Body of pancreas (tissue), 4 donors: ENCODE data around the gene TMC1.
A peak's percentile ranks its signal among the peaks of the same experiment; 100 is the strongest.

Source experiments
- POLR2A ChIP-seq, 3 donors: fragments of 450-650 bp; IDR thresholded peaks; one replicate each; pipeline ENCODE4 v1.6.1; 2016; ENCODE audit warnings: antibody characterized with exemption in 3 of 3, mild to moderate bottlenecking in 2 of 3
- TF ChIP-seq, protein P1 (sequence below), 7 experiments: fragments of 450-650 bp in 4 of 7; fragments of 200-600 bp in 3 of 7; sonication (generic) in 3 of 7; IDR thresholded peaks; one replicate each; pipeline ENCODE4 v1.5.1; 2016 to 2019; ENCODE audit warnings: antibody characterized with exemption in 7 of 7

DNA sequence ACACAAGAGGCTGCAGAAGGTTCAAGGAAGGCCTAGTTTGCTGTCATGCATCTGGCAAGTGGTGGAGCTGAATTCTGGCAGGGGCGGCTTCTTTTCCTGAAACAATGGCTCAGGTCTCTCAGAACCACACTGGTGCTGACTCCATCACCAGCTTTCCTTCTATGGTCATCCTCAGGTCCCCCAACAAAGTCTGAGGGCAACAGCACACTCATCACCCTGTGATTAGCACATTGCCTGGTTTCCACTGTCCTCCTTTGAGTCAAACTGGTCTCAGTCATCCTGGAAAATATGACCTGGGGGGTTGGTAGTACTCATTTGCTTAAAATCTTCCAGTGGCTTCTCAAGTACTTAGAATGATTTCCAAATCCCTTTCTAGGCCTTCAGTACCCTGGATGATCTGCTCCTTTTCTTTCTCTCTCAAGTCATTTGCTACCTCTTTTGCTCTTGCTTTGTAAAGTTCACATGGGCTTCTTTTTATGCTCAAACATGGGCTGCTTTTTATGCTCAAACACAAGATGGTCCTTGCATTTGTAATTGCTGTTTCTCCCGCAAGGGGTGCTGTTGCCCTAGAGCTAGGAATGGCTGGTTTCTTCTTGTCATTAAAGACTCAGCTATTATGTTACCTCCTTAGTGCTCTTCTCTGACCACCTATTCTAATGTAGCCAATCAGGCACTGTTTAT, 286.5 kb downstream of the TMC1 start:
- TF ChIP-seq, protein P1, sequence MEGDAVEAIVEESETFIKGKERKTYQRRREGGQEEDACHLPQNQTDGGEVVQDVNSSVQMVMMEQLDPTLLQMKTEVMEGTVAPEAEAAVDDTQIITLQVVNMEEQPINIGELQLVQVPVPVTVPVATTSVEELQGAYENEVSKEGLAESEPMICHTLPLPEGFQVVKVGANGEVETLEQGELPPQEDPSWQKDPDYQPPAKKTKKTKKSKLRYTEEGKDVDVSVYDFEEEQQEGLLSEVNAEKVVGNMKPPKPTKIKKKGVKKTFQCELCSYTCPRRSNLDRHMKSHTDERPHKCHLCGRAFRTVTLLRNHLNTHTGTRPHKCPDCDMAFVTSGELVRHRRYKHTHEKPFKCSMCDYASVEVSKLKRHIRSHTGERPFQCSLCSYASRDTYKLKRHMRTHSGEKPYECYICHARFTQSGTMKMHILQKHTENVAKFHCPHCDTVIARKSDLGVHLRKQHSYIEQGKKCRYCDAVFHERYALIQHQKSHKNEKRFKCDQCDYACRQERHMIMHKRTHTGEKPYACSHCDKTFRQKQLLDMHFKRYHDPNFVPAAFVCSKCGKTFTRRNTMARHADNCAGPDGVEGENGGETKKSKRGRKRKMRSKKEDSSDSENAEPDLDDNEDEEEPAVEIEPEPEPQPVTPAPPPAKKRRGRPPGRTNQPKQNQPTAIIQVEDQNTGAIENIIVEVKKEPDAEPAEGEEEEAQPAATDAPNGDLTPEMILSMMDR (IDR thresholded peaks at IDR 0.05), result peak in 3 of 7 experiments; percentile 5 to 21 (median 15)
- TF ChIP-seq POLR2A (IDR thresholded peaks at IDR 0.05), result no peak
